Measurements from ENCODE around the gene GLYR1.

- TF ChIP-seq CEBPB (IDR thresholded peaks at IDR 0.05) (no peak), TEAD4 (IDR thresholded peaks at IDR 0.05) (no peak), ZBTB7A (IDR thresholded peaks at IDR 0.05; ENCODE audit: low read depth) (no peak), YY1 (IDR thresholded peaks at IDR 0.05; ENCODE audit: low read depth) (no peak), EP300 (IDR thresholded peaks at IDR 0.05; ENCODE audit: borderline replicate concordance) (no peak), CREB1 (IDR thresholded peaks at IDR 0.05; ENCODE audit: low read depth) (no peak), NFIC (IDR thresholded peaks at IDR 0.05) (no peak), FOXM1 (IDR thresholded peaks at IDR 0.05; ENCODE audit: borderline replicate concordance, low read depth) (no peak), RAD21 (IDR thresholded peaks at IDR 0.05; ENCODE audit: low read depth) (no peak), MAX (IDR thresholded peaks at IDR 0.05) (no peak), EGR1 (IDR thresholded peaks at IDR 0.05) (no peak), TAF1 (IDR thresholded peaks at IDR 0.05; ENCODE audit: low read depth) (no peak)
- TF ChIP-seq, protein P1, sequence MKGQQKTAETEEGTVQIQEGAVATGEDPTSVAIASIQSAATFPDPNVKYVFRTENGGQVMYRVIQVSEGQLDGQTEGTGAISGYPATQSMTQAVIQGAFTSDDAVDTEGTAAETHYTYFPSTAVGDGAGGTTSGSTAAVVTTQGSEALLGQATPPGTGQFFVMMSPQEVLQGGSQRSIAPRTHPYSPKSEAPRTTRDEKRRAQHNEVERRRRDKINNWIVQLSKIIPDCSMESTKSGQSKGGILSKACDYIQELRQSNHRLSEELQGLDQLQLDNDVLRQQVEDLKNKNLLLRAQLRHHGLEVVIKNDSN (IDR thresholded peaks at IDR 0.05): no peak
- TF ChIP-seq, protein P2, sequence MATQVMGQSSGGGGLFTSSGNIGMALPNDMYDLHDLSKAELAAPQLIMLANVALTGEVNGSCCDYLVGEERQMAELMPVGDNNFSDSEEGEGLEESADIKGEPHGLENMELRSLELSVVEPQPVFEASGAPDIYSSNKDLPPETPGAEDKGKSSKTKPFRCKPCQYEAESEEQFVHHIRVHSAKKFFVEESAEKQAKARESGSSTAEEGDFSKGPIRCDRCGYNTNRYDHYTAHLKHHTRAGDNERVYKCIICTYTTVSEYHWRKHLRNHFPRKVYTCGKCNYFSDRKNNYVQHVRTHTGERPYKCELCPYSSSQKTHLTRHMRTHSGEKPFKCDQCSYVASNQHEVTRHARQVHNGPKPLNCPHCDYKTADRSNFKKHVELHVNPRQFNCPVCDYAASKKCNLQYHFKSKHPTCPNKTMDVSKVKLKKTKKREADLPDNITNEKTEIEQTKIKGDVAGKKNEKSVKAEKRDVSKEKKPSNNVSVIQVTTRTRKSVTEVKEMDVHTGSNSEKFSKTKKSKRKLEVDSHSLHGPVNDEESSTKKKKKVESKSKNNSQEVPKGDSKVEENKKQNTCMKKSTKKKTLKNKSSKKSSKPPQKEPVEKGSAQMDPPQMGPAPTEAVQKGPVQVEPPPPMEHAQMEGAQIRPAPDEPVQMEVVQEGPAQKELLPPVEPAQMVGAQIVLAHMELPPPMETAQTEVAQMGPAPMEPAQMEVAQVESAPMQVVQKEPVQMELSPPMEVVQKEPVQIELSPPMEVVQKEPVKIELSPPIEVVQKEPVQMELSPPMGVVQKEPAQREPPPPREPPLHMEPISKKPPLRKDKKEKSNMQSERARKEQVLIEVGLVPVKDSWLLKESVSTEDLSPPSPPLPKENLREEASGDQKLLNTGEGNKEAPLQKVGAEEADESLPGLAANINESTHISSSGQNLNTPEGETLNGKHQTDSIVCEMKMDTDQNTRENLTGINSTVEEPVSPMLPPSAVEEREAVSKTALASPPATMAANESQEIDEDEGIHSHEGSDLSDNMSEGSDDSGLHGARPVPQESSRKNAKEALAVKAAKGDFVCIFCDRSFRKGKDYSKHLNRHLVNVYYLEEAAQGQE (IDR thresholded peaks at IDR 0.05; ENCODE audit: low read depth): no peak
These were observed 3.1 kb upstream of the GLYR1 start for GRCh38 chr16:4850211-4850610.

All from Ishikawa (cell line).